Measurements from ENCODE around the gene CTSZ. TPM values are rescaled to one million over a fixed set of nuclear protein-coding genes. Genes with fewer than 3 reads are reported as not detected.
"Not testable (repeated sequence)": the region's sequence is repeated elsewhere in the genome, so short reads cannot be mapped to it uniquely, and the experiment has no call there.

The CTSZ gene
- total RNA-seq, 1 donor from 2014 or later: 278 TPM

GRCh38 chr20:59014680-59015389, 7.8 kb upstream of the CTSZ start:
- ChIA-PET POLR2A (interaction anchor here (0.5 to 5.7 kb wide), 2 partner anchors 18 to 74 kb away, joined by 3 to 51 read pairs; partner anchors contain the start of gene ATP5F1E), CTCF (no interaction called here)
- H3K27ac Mint-ChIP-seq: no peak overlapping the region
- H3K4me1 Mint-ChIP-seq: peaks cover 44% of the 10 kb centered on the region
- DNase-seq: no peak
- H3K9me3 Mint-ChIP-seq: no peaks in the 10 kb centered on the region
- no peak overlapping the region for H3K4me3 Mint-ChIP-seq
- intact Hi-C loops (cut with micrococcal nuclease): no loop called here
- H3K27me3 Mint-ChIP-seq: no peaks in the 10 kb centered on the region
- no peaks in the 10 kb centered on the region for H3K36me3 Mint-ChIP-seq (ENCODE audit: low read depth)
- no peak for ATAC-seq (ENCODE audit: low read depth)
- no peak for TF ChIP-seq CTCF (IDR thresholded peaks at IDR 0.05)

- Mint-ChIP-seq H3K27ac (no peak overlapping the region), H3K36me3 (ENCODE audit: low read depth) (no peaks in the 10 kb centered on the region), H3K4me3 (no peak overlapping the region), H3K4me1 (peaks cover 47% of the 10 kb centered on the region), H3K27me3 (no peaks in the 10 kb centered on the region), H3K9me3 (no peaks in the 10 kb centered on the region)
- ATAC-seq (ENCODE audit: low read depth) (no peak), DNase-seq (no peak)
- TF ChIP-seq CTCF (IDR thresholded peaks at IDR 0.05): no peak
- POLR2A ChIA-PET: interaction anchor here (0.5 to 5.7 kb wide), 2 partner anchors 19 to 75 kb away, joined by 3 to 51 read pairs; partner anchors contain the start of gene ATP5F1E
- intact Hi-C loops (cut with micrococcal nuclease): no loop called here
- CTCF ChIA-PET: no interaction called here
Observed at GRCh38 chr20:59013959-59014608, 7.0 kb upstream of the CTSZ start.

- no peaks in the 10 kb centered on the region for H3K27me3 Mint-ChIP-seq
- no peak for DNase-seq
- H3K36me3 Mint-ChIP-seq (ENCODE audit: low read depth): no peaks in the 10 kb centered on the region
- no peak for TF ChIP-seq CTCF (IDR thresholded peaks at IDR 0.05)
- H3K4me1 Mint-ChIP-seq: peaks cover 54% of the 10 kb centered on the region
- CTCF ChIA-PET: no interaction called here
- H3K9me3 Mint-ChIP-seq: no peaks in the 10 kb centered on the region
- ATAC-seq (ENCODE audit: low read depth): no peak
- intact Hi-C loops (cut with micrococcal nuclease): no loop called here
- H3K4me3 Mint-ChIP-seq: no peak overlapping the region
- POLR2A ChIA-PET: no interaction called here
- H3K27ac Mint-ChIP-seq: no peak overlapping the region
Observed at GRCh38 chr20:59013031-59013951, 6.2 kb upstream of the CTSZ start.

- peaks cover 47% of the 10 kb centered on the region for H3K4me1 Mint-ChIP-seq
Observed at GRCh38 chr20:59011874-59012157, 4.8 kb upstream of the CTSZ start.

DNA sequence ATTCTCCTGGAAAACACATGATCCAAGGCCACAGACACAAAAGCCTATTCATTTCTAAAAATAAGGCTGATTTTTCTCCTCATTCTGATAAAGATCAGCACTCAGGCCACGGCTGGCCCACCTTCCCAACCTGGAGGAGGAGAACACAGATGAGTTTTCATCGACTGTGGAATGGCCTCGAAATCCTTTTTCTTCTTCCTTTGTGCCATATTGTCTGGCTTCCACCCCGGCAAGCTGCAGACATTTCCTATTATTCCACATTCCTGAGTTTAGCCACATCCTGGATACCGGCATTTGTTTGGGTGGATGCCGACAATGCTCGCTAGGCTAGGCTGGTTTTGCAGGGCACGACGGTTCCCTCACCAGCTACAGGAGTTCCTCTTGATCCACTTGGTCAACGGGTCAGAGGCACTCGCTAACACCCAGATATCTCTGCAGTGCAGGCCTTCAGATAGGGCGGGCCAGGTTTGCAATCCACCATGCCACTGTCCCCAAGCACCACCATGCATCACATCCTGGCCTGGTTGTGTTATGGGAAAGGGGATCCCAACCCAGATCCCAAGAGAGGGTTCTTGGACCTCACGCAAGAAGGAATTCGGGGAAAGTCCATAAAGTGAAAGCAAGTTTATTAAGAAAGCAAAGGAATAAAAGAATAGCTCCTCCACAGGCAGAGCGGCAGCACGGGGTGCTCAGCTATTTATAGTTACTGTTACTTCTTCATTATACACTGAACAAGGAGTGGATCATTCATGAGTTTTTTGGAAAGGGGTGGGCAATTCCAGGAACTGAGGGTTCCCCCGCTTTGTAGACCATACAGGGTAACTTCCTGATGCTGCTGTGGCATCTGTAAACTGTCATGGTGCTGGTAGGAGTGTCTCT, 4.2 kb upstream of the CTSZ start:
- Mint-ChIP-seq H3K27me3 (no peaks in the 10 kb centered on the region), H3K36me3 (ENCODE audit: low read depth) (peaks cover 2% of the 10 kb centered on the region), H3K4me3 (no peak overlapping the region), H3K4me1 (peaks cover 41% of the 10 kb centered on the region), H3K9me3 (no peaks in the 10 kb centered on the region), H3K27ac (no peak overlapping the region)
- ChIA-PET POLR2A (interaction anchor here (1.5 to 3.5 kb wide), 2 partner anchors 21 to 120 kb away, joined by 4 to 89 read pairs; partner anchors contain the start of gene ATP5F1E), CTCF (no interaction called here)
- ATAC-seq (ENCODE audit: low read depth): no peak
- no peak for TF ChIP-seq CTCF (IDR thresholded peaks at IDR 0.05)
- no peak for DNase-seq
- intact Hi-C loops (cut with micrococcal nuclease): no loop called here

More at GRCh38 chr20:59011874-59012157, 4.8 kb upstream of the CTSZ start:
- H3K36me3 Mint-ChIP-seq (ENCODE audit: low read depth); H3K27me3 Mint-ChIP-seq; H3K27ac Mint-ChIP-seq; CTCF ChIA-PET; H3K4me3 Mint-ChIP-seq; DNase-seq; intact Hi-C loops (cut with micrococcal nuclease); H3K9me3 Mint-ChIP-seq; POLR2A ChIA-PET; ATAC-seq (ENCODE audit: low read depth): not testable (repeated sequence)

Data from activated B cell treated with CpG ODN at 0.5 μM for 24 hours (primary cell).